HL-60 (cell line): Measurements from ENCODE around the gene GPS1.

Experiments
- DNase-seq, 2 experiments: peaks; one replicate each; pipeline ENCODE4 v3.0.0-alpha.2; 2010 to 2020; ENCODE audit warnings: low read depth in 1 of 2, low spot score in 1 of 2
- H3K27ac ChIP-seq: fragments of 250-450 bp; sonication (Bioruptor Pico); replicated peaks from 2 replicates; pipeline ENCODE4 v1.5.1; 2020; ENCODE audit warnings: mild to moderate bottlenecking, moderate library complexity
- H3K27me3 ChIP-seq: fragments of 250-450 bp; sonication (Bioruptor Pico); 2 replicates; pipeline ENCODE4 v1.5.1; 2021; ENCODE audit warnings: mild to moderate bottlenecking, moderate library complexity; ENCODE audit not compliant: insufficient read depth, poor library complexity, severe bottlenecking
- H3K4me3 ChIP-seq: replicated peaks from 2 replicates; pipeline ENCODE4 v1.5.1; 2011; ENCODE audit warnings: mild to moderate bottlenecking, control low read depth, low read length; ENCODE audit not compliant: insufficient read depth
- CTCF ChIP-seq: IDR thresholded peaks from one replicate; pipeline ENCODE4 v1.5.1; 2011; ENCODE audit warnings: low read length, control low read depth, inconsistent platforms; ENCODE audit not compliant: insufficient read depth
- GABPA ChIP-seq: IDR thresholded peaks from 2 replicates; pipeline ENCODE4 v1.6.1; 2012; ENCODE audit warnings: low read depth
- POLR2AphosphoS5 ChIP-seq: IDR thresholded peaks from 2 replicates; pipeline ENCODE4 v1.6.1; 2012; ENCODE audit warnings: low read depth
- REST ChIP-seq: IDR thresholded peaks from 2 replicates; pipeline ENCODE4 v1.6.1; 2012; ENCODE audit warnings: low read depth; ENCODE audit not compliant: insufficient replicate concordance
- SPI1 ChIP-seq: IDR thresholded peaks from 2 replicates; pipeline ENCODE4 v1.6.1; 2012; ENCODE audit warnings: low read depth, mild to moderate bottlenecking, borderline replicate concordance

The GPS1 gene

GRCh38 chr17:82020572-82021106 lies 31.1 kb upstream of the GPS1 start:
- no peak overlapping the region for H3K27ac ChIP-seq
- no peak for TF ChIP-seq SPI1
- TF ChIP-seq CTCF: no peak
- no peak for TF ChIP-seq POLR2AphosphoS5
- no peak for TF ChIP-seq GABPA
- TF ChIP-seq REST: no peak
- H3K27me3 ChIP-seq: no peaks in the 10 kb centered on the region
- DNase-seq: no peak
- no peak overlapping the region for H3K4me3 ChIP-seq

GRCh38 chr17:82021107-82021899 lies 30.4 kb upstream of the GPS1 start:
- H3K4me3 ChIP-seq: peak overlapping the region; percentile 79
- H3K27ac ChIP-seq: peak overlapping the region; percentile 88

More at GRCh38 chr17:82021107-82021899, 30.4 kb upstream of the GPS1 start:
- peak in 1 of 2 experiments; percentile 75 for DNase-seq
- H3K27me3 ChIP-seq: no peaks in the 10 kb centered on the region
- TF ChIP-seq GABPA (no peak), CTCF (peak; percentile 84), POLR2AphosphoS5 (no peak), SPI1 (no peak), REST (no peak)
